Stimulated activated CD4-positive, alpha-beta T cell treated with anti-CD3 and anti-CD28 coated beads, Interleukin-1b, Interleukin-23, amount 100 ng/mL, for 24 hours (primary cell): Measurements from ENCODE around the gene RAD23B.
"Not testable (repeated sequence)": the region's sequence is repeated elsewhere in the genome, so short reads cannot be mapped to it uniquely, and the experiment has no call there.

Experiments
- DNase-seq, 4 experiments: peaks; one replicate each; pipeline ENCODE4 v3.0.0-alpha.2; 2020; ENCODE audit warnings: low read depth in 4 of 4, low spot score in 1 of 4

RAD23B gene

DNA sequence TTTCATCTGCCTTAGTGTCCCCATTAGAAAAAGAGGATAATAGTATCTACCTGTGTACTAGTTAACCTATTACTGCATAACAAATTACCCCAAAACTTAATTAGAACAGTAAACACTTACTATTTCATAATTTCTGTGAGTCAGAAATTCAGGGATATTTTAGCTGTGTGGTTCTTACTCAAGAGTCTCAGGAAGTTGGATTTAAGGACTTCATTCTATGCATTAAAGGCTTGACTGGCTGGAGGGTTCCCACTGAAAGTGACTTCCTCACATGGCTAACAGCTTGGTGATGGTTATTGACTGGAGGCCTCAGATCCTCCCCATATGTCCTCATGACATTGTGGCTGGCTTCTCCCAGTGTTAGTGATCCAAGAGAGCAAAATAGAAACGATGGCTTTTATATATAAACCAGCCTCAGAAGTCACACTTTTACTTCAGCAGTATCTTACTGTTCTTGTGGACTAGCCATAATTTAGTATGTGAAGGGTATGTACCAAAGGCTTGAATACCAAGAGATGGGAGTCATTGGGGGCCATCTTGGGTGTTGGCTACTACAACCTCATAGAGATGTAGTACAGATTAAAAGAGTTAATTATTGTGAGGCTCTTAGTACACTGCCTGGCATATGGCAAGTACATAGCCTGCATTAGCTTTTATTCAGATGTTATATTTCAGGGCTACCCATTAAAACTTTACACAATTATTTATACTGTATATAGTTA is 9.9 kb downstream of the RAD23B start:
- no peak for DNase-seq

DNA sequence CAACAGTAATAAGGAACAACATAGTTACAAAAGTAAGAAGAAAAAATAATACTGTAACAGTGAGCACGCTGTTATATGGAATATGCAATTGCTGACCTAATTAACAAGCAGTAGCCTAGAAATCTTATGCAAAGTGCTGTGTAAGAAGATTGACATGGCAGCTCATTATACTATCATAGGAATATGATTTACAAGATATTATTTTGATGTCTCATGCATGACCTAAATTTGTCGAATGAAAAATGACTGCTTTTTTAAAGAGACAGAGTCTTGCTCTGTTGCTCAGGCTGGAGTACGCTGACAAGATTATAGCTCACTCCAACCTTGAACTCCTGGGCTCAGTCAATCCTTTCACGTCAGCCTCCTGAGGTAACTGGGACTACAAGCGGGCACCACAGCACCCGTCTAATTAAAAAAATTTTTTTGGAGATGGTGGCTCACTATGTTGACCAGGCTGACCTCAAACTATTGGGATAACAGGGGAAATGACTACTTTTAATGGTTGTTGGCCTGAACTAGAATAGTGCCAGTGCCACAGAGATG is 10.5 kb downstream of the RAD23B start:
- no peak for DNase-seq

DNA sequence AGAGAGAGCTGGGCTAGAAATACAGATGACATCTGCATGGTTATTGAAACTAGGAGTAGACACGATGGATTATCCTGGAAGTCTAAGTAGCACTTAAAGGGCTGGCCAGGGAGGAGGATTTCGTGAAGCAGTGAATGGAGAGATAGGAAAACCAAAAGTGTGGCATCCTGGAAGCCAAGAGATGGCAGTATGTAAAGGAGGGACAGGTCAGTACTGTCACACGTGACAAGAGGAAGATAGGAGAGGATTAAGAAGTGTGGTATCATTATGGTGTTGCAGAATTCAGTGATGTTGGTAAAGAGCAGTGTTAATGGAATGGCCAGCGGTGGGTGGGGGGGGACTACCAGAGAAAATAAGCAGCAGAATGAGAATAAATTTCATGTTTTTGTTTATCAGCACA is 11.7 kb downstream of the RAD23B start:
- DNase-seq = no peak

- no peak for DNase-seq
Measured at GRCh38 chr9:107295995-107296394, 12.9 kb downstream of the RAD23B start.

DNA sequence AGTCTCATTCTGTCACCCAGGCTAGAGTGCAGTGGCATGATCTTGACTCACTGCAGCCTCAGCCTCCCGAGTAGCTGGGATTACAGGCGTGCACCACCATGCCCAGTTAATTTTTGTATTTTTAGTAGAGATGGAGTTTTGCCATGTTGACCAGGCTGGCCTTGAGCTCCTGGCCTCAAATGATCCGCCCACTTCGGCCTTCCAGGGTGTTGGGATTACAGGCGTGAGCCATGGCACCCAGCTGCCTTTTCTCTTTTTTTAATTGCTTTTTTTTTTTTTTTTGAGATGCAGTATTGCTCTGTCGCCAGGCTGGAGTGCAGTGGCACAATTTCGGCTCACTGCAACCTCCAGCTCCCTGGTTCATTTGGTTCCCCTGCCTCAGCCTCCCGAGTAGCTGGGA is 13.5 kb downstream of the RAD23B start:
- not testable (repeated sequence) for DNase-seq

GRCh38 chr9:107299437-107299836 is 16.4 kb downstream of the RAD23B start:
- DNase-seq = no peak

DNA sequence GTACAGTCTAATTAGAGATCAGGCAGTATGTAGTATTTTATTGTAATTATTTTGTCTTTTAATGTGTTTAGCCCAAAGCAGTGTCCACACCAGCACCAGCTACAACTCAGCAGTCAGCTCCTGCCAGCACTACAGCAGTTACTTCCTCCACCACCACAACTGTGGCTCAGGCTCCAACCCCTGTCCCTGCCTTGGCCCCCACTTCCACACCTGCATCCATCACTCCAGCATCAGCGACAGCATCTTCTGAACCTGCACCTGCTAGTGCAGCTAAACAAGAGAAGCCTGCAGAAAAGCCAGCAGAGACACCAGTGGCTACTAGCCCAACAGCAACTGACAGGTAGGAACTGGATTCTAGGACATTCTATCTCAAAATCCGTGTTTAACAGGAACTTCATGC is 23.2 kb downstream of the RAD23B start:
- no peak for DNase-seq

- DNase-seq = no peak
Measured at GRCh38 chr9:107307331-107307730, 24.3 kb downstream of the RAD23B start.

GRCh38 chr9:107308461-107308860 is 25.4 kb downstream of the RAD23B start:
- DNase-seq = no peak

DNA sequence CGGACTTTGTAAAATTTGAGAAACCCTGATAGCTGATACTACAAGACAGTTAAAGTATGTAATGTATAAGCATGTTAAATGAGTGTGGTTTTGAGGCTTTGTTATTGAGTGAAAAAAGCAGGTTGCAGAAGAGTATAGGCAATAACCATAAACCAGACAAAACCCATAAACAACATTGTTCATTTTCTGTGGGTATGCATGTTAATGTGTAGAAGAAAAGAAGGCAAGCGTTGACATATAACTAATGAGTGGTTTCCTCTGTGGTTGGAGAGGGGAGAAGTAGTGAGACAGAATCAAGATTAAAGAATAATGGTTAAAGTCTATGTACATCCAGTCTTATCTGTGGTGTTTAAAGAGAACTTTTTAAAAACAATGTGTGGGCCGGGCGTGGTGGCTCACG is 26.2 kb downstream of the RAD23B start:
- DNase-seq = no peak

DNA sequence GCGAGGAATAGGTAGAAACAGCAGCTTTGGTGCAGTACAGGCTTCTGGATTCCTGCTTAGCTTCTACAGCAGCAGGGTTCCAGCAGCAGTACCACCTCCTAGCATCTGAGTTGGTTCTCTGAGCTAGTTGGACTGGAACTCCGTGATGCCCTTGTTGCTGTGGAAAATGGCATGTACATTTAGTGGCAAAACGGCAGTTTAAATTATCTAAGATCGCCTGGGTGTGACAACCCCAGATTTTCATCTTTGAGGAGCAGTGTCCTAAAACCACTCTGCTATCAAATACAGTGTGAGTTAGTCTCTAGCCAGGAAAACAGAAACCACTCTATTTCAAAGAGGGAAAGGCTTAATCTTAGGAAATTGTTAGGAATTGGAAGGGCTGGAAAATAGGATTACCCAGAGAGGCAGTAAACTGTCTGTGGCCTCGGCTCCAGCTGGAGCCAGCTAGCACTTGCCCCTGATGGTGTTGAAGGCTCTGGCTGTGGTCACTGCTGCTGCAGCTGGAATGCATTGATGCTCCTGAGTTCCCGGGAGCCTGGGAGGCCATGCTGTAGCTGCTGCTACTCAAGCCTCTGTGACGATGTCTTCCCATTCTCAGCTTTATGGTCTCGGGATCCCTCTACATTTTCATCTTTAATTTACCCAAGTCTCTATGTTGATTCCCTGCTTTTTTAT is 29.4 kb downstream of the RAD23B start:
- no peak for DNase-seq

- no peak for DNase-seq
Measured at GRCh38 chr9:107313555-107314096, 30.5 kb downstream of the RAD23B start.

DNA sequence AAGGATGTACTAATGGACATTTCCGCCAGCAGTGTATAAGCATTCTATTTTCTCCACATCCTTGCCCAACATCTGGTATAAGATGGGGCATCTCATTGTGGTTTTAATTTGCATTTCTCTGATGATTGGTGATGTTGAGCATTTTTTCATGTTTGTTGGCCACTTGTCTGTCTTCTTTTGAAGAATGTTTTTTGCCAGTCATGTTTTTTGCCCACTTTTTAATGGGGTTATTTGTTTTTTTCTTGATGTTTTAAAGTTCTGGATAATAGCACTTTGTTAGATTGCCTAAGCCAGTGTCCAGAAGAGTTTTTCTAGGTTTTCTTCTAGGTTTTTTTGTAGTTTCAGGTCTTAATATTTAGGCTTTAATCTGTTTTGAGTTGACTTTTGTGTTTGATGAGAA is 31.7 kb downstream of the RAD23B start:
- DNase-seq = no peak

GRCh38 chr9:107316795-107317661 is 33.9 kb downstream of the RAD23B start:
- no peak for DNase-seq

DNA sequence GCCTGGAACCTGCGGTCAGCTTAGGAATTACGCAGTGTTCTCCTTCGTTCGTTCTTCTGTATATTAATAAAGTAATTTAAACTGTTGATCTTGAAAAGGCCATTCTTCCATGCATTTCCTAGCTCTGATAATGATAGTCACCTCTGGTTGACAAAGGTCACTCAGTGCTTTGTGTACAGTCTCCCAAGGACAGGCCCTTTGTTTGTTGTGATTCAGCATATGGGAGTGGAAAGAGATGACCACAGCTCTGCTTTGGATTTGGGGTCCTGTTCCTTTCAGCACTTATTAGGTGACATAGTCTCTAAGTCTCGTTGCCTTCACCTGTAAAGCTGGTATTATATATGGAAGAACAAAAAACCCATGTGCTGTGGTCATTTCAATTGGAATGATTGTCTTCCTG is 39.6 kb downstream of the RAD23B start:
- no peak for DNase-seq

GRCh38 chr9:107323836-107324585 is 40.9 kb downstream of the RAD23B start:
- DNase-seq = no peak

- DNase-seq = no peak
Measured at GRCh38 chr9:107325842-107326241, 42.8 kb downstream of the RAD23B start.

- no peak for DNase-seq
Measured at GRCh38 chr9:107328510-107328909, 45.4 kb downstream of the RAD23B start.

DNA sequence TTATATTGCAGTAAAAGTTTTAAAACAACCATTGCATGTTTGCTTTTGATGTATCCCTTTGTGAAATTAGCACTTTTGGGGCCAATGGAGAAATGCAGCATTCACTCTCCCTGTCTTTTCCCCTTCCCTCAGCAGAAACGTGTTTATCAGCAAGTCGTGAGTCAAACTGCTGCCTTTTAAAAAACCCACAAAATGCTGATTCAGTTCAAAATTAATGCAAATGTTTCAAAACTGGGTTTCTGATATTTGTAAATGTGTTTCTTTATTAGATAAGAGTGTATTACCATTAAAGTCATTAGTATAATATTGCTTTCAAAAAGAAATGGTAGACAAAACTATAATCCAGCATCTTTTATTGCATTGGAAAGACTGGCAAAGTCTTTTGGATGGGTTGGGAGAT is 47.3 kb downstream of the RAD23B start:
- DNase-seq = no peak

- DNase-seq = no peak
Measured at GRCh38 chr9:107332883-107333282, 49.8 kb downstream of the RAD23B start.

GRCh38 chr9:107333363-107333762 is 50.3 kb downstream of the RAD23B start:
- no peak for DNase-seq
